A673 (cell line): ENCODE results near the gene RBAK. TPM values are rescaled to one million over a fixed set of nuclear protein-coding genes. Genes with fewer than 3 reads are reported as not detected.
"Not testable (repeated sequence)": the region's sequence is repeated elsewhere in the genome, so short reads cannot be mapped to it uniquely, and the experiment has no call there.

Source experiments
- BruUV-seq: library from RNA; stranded (reverse); fragments of 400-500 nt; replicated peaks from 2 replicates; lab custom pipeline; 2021; lab: Mats Ljungman, UMichigan
- CTCF ChIA-PET: fragments of 300-600 bp; sonication (Branson Sonifier 250); formaldehyde crosslinking; loops from one replicate; lab custom pipeline; 2022; ENCODE audit warnings: antibody characterized with exemption; lab: Charles Lee
- POLR2A ChIA-PET: fragments of 300-600 bp; sonication (Branson Sonifier 250); formaldehyde crosslinking; loops from one replicate; lab custom pipeline; 2022; ENCODE audit warnings: antibody characterized with exemption; ENCODE audit not compliant: low non-redundant PET; lab: Charles Lee
- DNase-seq: peaks from one replicate; pipeline ENCODE4 v3.0.0-alpha.2; 2015; ENCODE audit warnings: low spot score
- H3K27ac ChIP-seq: fragments of 200-600 bp; sonication (generic); 2 replicates; pipeline ENCODE4 v1.5.1; 2016; ENCODE audit warnings: mixed run types, low read depth, mild to moderate bottlenecking, mixed read lengths, antibody characterized with exemption, low read length; ENCODE audit not compliant: poor library complexity, severe bottlenecking
- H3K27me3 ChIP-seq: fragments of 200-600 bp; sonication (generic); replicated peaks from 2 replicates; pipeline ENCODE4 v1.6.1; 2017; ENCODE audit warnings: mixed run types, low read depth, mild to moderate bottlenecking, mixed read lengths, antibody characterized with exemption, low read length; ENCODE audit not compliant: insufficient read depth, poor library complexity
- H3K36me3 ChIP-seq: fragments of 200-600 bp; sonication (generic); 2 replicates; pipeline ENCODE4 v1.6.1; 2016; ENCODE audit warnings: mixed run types, mild to moderate bottlenecking, mixed read lengths, antibody characterized with exemption, low read length; ENCODE audit not compliant: insufficient read depth, poor library complexity, severe bottlenecking
- H3K4me1 ChIP-seq: fragments of 200-600 bp; sonication (generic); 2 replicates; pipeline ENCODE4 v1.6.1; 2017; ENCODE audit warnings: mixed run types, mild to moderate bottlenecking, mixed read lengths, antibody characterized with exemption, low read length; ENCODE audit not compliant: insufficient read depth, poor library complexity, severe bottlenecking
- H3K4me3 ChIP-seq: fragments of 200-600 bp; sonication (generic); 2 replicates; pipeline ENCODE4 v1.5.1; 2016; ENCODE audit warnings: low read depth, mixed run types, mild to moderate bottlenecking, mixed read lengths, low read length; ENCODE audit not compliant: poor library complexity, severe bottlenecking
- H3K9me3 ChIP-seq: fragments of 200-600 bp; sonication (generic); 2 replicates; pipeline ENCODE4 v1.6.1; 2016; ENCODE audit warnings: mixed run types, low read depth, mild to moderate bottlenecking, mixed read lengths, antibody characterized with exemption, low read length; ENCODE audit not compliant: poor library complexity, severe bottlenecking
- CTCF ChIP-seq: fragments of 300-800, 200-600 bp; sonication (generic); conservative IDR thresholded peaks from 2 replicates; pipeline ENCODE4 v1.5.1; 2017; ENCODE audit warnings: low read depth, mild to moderate bottlenecking, antibody characterized with exemption, low read length, moderate library complexity, mixed read lengths
- EZH2 ChIP-seq: fragments of 200-600 bp; sonication (generic); IDR thresholded peaks from 2 replicates; pipeline ENCODE4 v1.6.1; 2017; ENCODE audit warnings: borderline replicate concordance, low read depth, mild to moderate bottlenecking, mixed read lengths, antibody characterized with exemption, low read length; ENCODE audit not compliant: poor library complexity, severe bottlenecking
- intact Hi-C: fragments of 100-400 bp; cut with micrococcal nuclease; formaldehyde crosslinking; loops from one replicate; pipeline ENCODE4 v1.10.0; 2022; ENCODE audit not compliant: unreplicated experiment
- total RNA-seq: library from RNA; stranded (reverse); gene quantifications from 2 replicates; pipeline ENCODE4 v1.2.3, GENCODE V29; 2021

Gene RBAK
- total RNA-seq, 1 experiment from 2014 or later, result 17.3 TPM

- no peak overlapping the region for H3K27ac ChIP-seq
- no peaks in the 10 kb centered on the region for H3K4me1 ChIP-seq
- H3K27me3 ChIP-seq, result no peaks in the 10 kb centered on the region
- ChIA-PET CTCF (no interaction called here), POLR2A (no interaction called here)
- no peak for DNase-seq
- no peak for TF ChIP-seq EZH2
- TF ChIP-seq CTCF, result no peak
- no TSS peak for BruUV-seq
- intact Hi-C loops, result no loop called here
- peaks cover 3% of the 10 kb centered on the region for H3K36me3 ChIP-seq
- no peak overlapping the region for H3K4me3 ChIP-seq
- H3K9me3 ChIP-seq, result no peaks in the 10 kb centered on the region
These were observed 43.7 kb upstream of the RBAK start for GRCh38 chr7:5001911-5002310.

GRCh38 chr7:5005066-5005465 is 40.6 kb upstream of the RBAK start:
- ChIA-PET POLR2A (no interaction called here), CTCF (no interaction called here)
- no peak for DNase-seq
- TF ChIP-seq CTCF (no peak), EZH2 (no peak)
- Histone ChIP-seq H3K4me3 (no peak overlapping the region), H3K27me3 (no peaks in the 10 kb centered on the region), H3K27ac (no peak overlapping the region), H3K4me1 (no peaks in the 10 kb centered on the region), H3K36me3 (no peaks in the 10 kb centered on the region), H3K9me3 (no peaks in the 10 kb centered on the region)
- intact Hi-C loops, result no loop called here
- BruUV-seq, result no TSS peak

GRCh38 chr7:5012985-5013384 is 32.7 kb upstream of the RBAK start:
- H3K9me3 ChIP-seq, result no peaks in the 10 kb centered on the region
- no TSS peak for BruUV-seq
- CTCF ChIA-PET, result no interaction called here
- H3K27ac ChIP-seq, result no peak overlapping the region
- intact Hi-C loops, result no loop called here
- TF ChIP-seq EZH2, result no peak
- TF ChIP-seq CTCF, result no peak
- no peak overlapping the region for H3K4me3 ChIP-seq
- POLR2A ChIA-PET, result no interaction called here
- DNase-seq, result no peak
- no peaks in the 10 kb centered on the region for H3K4me1 ChIP-seq
- no peaks in the 10 kb centered on the region for H3K36me3 ChIP-seq
- H3K27me3 ChIP-seq, result no peaks in the 10 kb centered on the region

GRCh38 chr7:5015936-5016335 is 29.7 kb upstream of the RBAK start:
- intact Hi-C loops, H3K4me3 ChIP-seq, CTCF ChIA-PET: not testable (repeated sequence)

GRCh38 chr7:5017626-5018025 is 28.0 kb upstream of the RBAK start:
- CTCF ChIA-PET, BruUV-seq, H3K27me3 ChIP-seq, H3K27ac ChIP-seq, POLR2A ChIA-PET, intact Hi-C loops, H3K36me3 ChIP-seq, H3K4me3 ChIP-seq, DNase-seq, H3K9me3 ChIP-seq, H3K4me1 ChIP-seq: not testable (repeated sequence)

More at GRCh38 chr7:5015936-5016335, 29.7 kb upstream of the RBAK start:
- DNase-seq, POLR2A ChIA-PET, H3K4me1 ChIP-seq, H3K36me3 ChIP-seq, H3K27ac ChIP-seq, H3K9me3 ChIP-seq, H3K27me3 ChIP-seq, BruUV-seq: not testable (repeated sequence)
